Osteoblast (primary cell): ENCODE results near the gene LRP10. TPM values are rescaled to one million over a fixed set of nuclear protein-coding genes. Genes with fewer than 3 reads are reported as not detected.
"Not testable (repeated sequence)": the region's sequence is repeated elsewhere in the genome, so short reads cannot be mapped to it uniquely, and the experiment has no call there.

Experiments
- DNase-seq: peaks from one replicate; pipeline ENCODE4 v3.0.0; 2011; ENCODE audit warnings: low spot score, mixed read lengths; ENCODE audit not compliant: insufficient read length; ENCODE audit errors: missing footprints
- H2AFZ ChIP-seq: 2 replicates; pipeline ENCODE4 v1.6.0; 2011; ENCODE audit warnings: mild to moderate bottlenecking, low read length
- H3K27ac ChIP-seq: 2 replicates; pipeline ENCODE4 v1.5.1; 2011; ENCODE audit warnings: mild to moderate bottlenecking, low read depth, low read length, moderate library complexity
- H3K27me3 ChIP-seq: 2 replicates; pipeline ENCODE4 v1.6.0; 2012; ENCODE audit warnings: mild to moderate bottlenecking, control low read depth, inconsistent platforms, low read length, moderate library complexity; ENCODE audit not compliant: insufficient read depth
- H3K36me3 ChIP-seq: 2 replicates; pipeline ENCODE4 v1.5.1; 2011; ENCODE audit warnings: mild to moderate bottlenecking, low read length, control low read depth, moderate library complexity; ENCODE audit not compliant: insufficient read depth
- H3K4me1 ChIP-seq: 2 replicates; pipeline ENCODE4 v1.5.1; 2011; ENCODE audit warnings: mild to moderate bottlenecking, low read length, control low read depth, moderate library complexity; ENCODE audit not compliant: insufficient read depth
- H3K4me2 ChIP-seq: 2 replicates; pipeline ENCODE4 v1.6.0; 2011; ENCODE audit warnings: mild to moderate bottlenecking, low read length; ENCODE audit not compliant: insufficient read depth
- H3K4me3 ChIP-seq: fragments of 200-600 bp; sonication (generic); 3 replicates; pipeline ENCODE4 v1.5.1; 2012; ENCODE audit warnings: mild to moderate bottlenecking, low read length, inconsistent platforms; ENCODE audit not compliant: insufficient read depth
- H3K79me2 ChIP-seq: 2 replicates; pipeline ENCODE4 v1.6.0; 2012; ENCODE audit warnings: mild to moderate bottlenecking, low read length, control low read depth, inconsistent platforms; ENCODE audit not compliant: insufficient read depth
- H3K9me3 ChIP-seq: 2 replicates; pipeline ENCODE4 v1.5.1; 2011; ENCODE audit warnings: low read depth, low read length, control low read depth
- H4K20me1 ChIP-seq: 2 replicates; pipeline ENCODE4 v1.6.0; 2012; ENCODE audit warnings: mild to moderate bottlenecking, low read length, control low read depth; ENCODE audit not compliant: insufficient read depth
- total RNA-seq: library from RNA; depleted of rRNA; stranded (reverse); fragments of >200 nt; gene quantifications from 2 replicates; pipeline ENCODE4 v1.2.3, GENCODE V29; 2012
- TF ChIP-seq, protein P1 (sequence below): IDR thresholded peaks from 2 replicates; pipeline ENCODE4 v1.5.1; 2011; ENCODE audit warnings: mild to moderate bottlenecking, low read depth, low read length, moderate library complexity; ENCODE audit errors: extremely low read depth

LRP10 gene
- total RNA-seq, 1 donor: 147 TPM

- Histone ChIP-seq H2AFZ (peak overlapping the region; percentile 36), H3K79me2 (peaks cover 2% of the 10 kb centered on the region), H4K20me1 (no peaks in the 10 kb centered on the region), H3K27ac (peak overlapping the region; percentile 86), H3K36me3 (no peaks in the 10 kb centered on the region), H3K4me1 (peaks cover 20% of the 10 kb centered on the region), H3K4me3 (no peak overlapping the region), H3K27me3 (no peaks in the 10 kb centered on the region), H3K9me3 (no peaks in the 10 kb centered on the region), H3K4me2 (peak overlapping the region; percentile 49)
- DNase-seq: peak; percentile 95
- TF ChIP-seq, protein P1, sequence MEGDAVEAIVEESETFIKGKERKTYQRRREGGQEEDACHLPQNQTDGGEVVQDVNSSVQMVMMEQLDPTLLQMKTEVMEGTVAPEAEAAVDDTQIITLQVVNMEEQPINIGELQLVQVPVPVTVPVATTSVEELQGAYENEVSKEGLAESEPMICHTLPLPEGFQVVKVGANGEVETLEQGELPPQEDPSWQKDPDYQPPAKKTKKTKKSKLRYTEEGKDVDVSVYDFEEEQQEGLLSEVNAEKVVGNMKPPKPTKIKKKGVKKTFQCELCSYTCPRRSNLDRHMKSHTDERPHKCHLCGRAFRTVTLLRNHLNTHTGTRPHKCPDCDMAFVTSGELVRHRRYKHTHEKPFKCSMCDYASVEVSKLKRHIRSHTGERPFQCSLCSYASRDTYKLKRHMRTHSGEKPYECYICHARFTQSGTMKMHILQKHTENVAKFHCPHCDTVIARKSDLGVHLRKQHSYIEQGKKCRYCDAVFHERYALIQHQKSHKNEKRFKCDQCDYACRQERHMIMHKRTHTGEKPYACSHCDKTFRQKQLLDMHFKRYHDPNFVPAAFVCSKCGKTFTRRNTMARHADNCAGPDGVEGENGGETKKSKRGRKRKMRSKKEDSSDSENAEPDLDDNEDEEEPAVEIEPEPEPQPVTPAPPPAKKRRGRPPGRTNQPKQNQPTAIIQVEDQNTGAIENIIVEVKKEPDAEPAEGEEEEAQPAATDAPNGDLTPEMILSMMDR: no peak
Observed at GRCh38 chr14:22824711-22825359, 46.7 kb upstream of the LRP10 start.

DNA sequence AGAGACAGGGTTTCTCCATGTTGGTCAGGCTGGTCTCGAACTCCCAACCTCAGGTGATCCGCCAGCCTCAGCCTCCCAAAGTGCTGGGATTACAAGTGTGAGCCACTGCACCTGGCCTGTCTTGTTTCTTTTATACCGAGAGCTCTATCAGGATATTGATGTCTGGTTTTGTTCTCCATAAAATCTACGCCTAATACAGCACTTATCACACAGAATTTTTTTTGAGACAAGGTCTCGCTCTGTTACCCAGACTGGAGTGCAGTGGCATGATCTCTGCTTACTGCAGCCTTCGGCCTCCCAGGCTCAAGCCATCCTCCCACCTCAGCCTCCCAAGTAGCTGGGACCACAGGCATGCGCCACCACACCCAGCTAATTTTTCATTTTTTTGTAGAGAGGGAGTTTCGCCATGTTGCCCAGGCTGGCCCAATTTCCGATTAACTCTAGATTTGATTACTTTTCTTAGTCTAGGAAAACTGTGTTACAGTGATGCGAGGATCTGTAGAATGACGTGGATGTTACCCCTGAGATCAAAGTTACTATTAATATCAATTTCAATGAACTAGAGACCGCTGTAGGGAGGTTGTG lies 42.4 kb upstream of the LRP10 start:
- not testable (repeated sequence) for H4K20me1 ChIP-seq, H3K9me3 ChIP-seq, H3K27me3 ChIP-seq, DNase-seq
- Histone ChIP-seq H3K79me2 (peaks cover 24% of the 10 kb centered on the region), H3K4me1 (peaks cover 19% of the 10 kb centered on the region), H3K36me3 (peaks cover 21% of the 10 kb centered on the region), H3K4me3 (peak overlapping the region; percentile 86), H2AFZ (peak overlapping the region; percentile 80), H3K4me2 (peak overlapping the region; percentile 91), H3K27ac (peak overlapping the region; percentile 50)

DNA sequence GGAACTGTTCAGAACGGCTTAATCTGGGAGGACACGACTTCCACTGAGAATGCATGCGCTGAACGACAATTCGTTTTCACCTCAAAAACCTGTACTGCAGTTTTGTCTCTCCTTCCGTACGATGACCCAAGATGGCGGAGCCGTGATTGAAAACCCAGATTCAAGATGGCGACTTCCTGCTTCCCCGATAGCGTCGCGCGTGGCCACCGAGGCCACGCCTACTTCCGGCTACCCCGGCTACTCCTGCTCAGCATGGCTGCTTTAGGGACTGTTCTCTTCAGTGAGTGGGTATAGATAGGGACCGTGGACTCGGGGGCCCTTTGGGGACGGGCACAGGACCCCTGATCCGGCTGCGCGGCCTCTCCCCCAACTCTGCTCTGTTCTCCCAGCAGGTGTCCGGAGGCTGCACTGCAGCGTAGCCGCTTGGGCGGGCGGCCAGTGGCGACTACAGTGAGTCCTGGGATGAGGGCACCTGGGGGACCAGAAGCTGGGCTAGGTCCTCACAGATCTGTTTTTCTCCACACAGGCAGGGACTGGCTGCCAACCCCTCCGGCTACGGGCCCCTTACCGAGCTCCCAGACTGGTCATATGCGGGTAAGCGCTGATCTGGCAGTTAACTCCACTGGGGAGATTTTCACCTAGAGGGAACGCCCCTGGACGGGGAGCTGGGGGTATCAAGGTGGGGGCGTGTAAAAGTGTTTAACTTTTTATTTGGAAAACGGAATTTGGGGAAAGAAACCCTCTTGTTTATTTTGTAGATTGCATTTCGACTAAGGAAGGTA lies 41.7 kb upstream of the LRP10 start, which contains the start of gene MRPL52:
Gene MRPL52 (plus strand): TSS at position 227 of the 782 bp plus-strand sequence. CDS start 26 bp downstream, at position 253.
- Histone ChIP-seq H4K20me1 (no peaks in the 10 kb centered on the region), H3K79me2 (peaks cover 24% of the 10 kb centered on the region), H3K36me3 (peaks cover 26% of the 10 kb centered on the region), H3K4me3 (peak within 1 kb of the TSS; percentile 86), H3K9me3 (no peaks in the 10 kb centered on the region), H3K27ac (peak within 1 kb of the TSS; percentile 50), H3K27me3 (no peaks in the 10 kb centered on the region), H3K4me2 (peak within 1 kb of the TSS; percentile 91), H2AFZ (peak within 1 kb of the TSS; percentile 80), H3K4me1 (peaks cover 12% of the 10 kb centered on the region)
- DNase-seq: peak; percentile 95
- TF ChIP-seq, protein P1: no peak

DNA sequence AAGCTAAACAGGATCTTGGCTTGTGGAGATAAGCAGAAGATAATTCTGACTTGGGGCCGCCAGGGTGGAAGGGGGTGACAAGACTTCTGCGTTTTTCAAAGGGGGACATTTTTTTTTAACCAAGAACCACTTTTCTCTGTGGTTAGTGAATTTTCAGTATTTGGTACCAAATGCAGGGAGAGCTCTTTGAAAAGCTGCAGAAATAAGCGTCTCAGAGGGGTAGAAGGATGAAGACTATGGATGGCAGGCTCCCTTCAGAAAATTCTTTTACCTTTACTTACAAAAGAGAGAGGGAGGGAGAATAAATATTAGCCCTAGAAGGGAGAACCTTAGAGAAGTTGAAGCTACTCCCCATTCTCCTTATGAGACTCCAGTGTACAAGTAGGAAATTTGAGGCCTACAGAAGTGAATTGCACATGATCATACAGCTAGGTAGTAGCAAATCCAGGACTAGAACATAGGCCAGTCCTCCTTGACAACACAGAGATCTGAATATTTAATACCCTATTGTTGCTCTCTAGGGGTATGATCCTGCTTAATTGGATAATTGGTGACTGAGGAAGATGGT lies 41.0 kb upstream of the LRP10 start:
- peak; percentile 69 for DNase-seq
- H3K4me3 ChIP-seq: peak overlapping the region; percentile 86
- H3K9me3 ChIP-seq: no peaks in the 10 kb centered on the region
- peaks cover 24% of the 10 kb centered on the region for H3K79me2 ChIP-seq
- H3K4me2 ChIP-seq: peak overlapping the region; percentile 91
- H4K20me1 ChIP-seq: no peaks in the 10 kb centered on the region
- no peaks in the 10 kb centered on the region for H3K27me3 ChIP-seq
- TF ChIP-seq, protein P1: no peak
- peak overlapping the region; percentile 50 for H3K27ac ChIP-seq
- H3K36me3 ChIP-seq: peaks cover 26% of the 10 kb centered on the region
- peaks cover 9% of the 10 kb centered on the region for H3K4me1 ChIP-seq
- peak overlapping the region; percentile 80 for H2AFZ ChIP-seq
